Stimulated activated memory B cell treated with anti-CD40 and anti-IgM and Interleukin-4, amounts not matched to agents 10 μg/mL and 1 μg/mL and 100 μg/mL, for 72 hours (primary cell): Measurements from ENCODE around the gene TNIK.

Experiments used
- ATAC-seq: fragments of 150-1000 bp; cut with Tn5 transposase; 2 replicates; pipeline ENCODE4 v1.10.0; 2021
- H3K27ac Mint-ChIP-seq: one replicate; pipeline ENCODE4 v1.8.0; 2022; ENCODE audit warnings: mild to moderate bottlenecking, mixed read lengths
- H3K27me3 Mint-ChIP-seq: one replicate; pipeline ENCODE4 v1.8.0; 2022; ENCODE audit warnings: mixed read lengths
- H3K36me3 Mint-ChIP-seq: one replicate; pipeline ENCODE4 v1.8.0; 2022; ENCODE audit warnings: mixed read lengths
- H3K4me1 Mint-ChIP-seq: one replicate; pipeline ENCODE4 v1.8.0; 2022; ENCODE audit warnings: mixed read lengths
- H3K4me3 Mint-ChIP-seq: one replicate; pipeline ENCODE4 v1.8.0; 2022; ENCODE audit warnings: mild to moderate bottlenecking, moderate library complexity, mixed read lengths
- H3K9me3 Mint-ChIP-seq: one replicate; pipeline ENCODE4 v1.8.0; 2022; ENCODE audit warnings: mixed read lengths

Gene TNIK

GRCh38 chr3:171485338-171485737 is 25.1 kb upstream of the TNIK start:
- no peaks in the 10 kb centered on the region for H3K27me3 Mint-ChIP-seq
- no peaks in the 10 kb centered on the region for H3K9me3 Mint-ChIP-seq
- H3K4me3 Mint-ChIP-seq = no peak overlapping the region
- H3K27ac Mint-ChIP-seq = no peak overlapping the region
- peaks cover 6% of the 10 kb centered on the region for H3K4me1 Mint-ChIP-seq
- ATAC-seq = no peak
- no peaks in the 10 kb centered on the region for H3K36me3 Mint-ChIP-seq

- ATAC-seq = no peak
- H3K4me1 Mint-ChIP-seq = peaks cover 6% of the 10 kb centered on the region
- no peaks in the 10 kb centered on the region for H3K36me3 Mint-ChIP-seq
- no peak overlapping the region for H3K27ac Mint-ChIP-seq
- peaks cover 3% of the 10 kb centered on the region for H3K9me3 Mint-ChIP-seq
- no peak overlapping the region for H3K4me3 Mint-ChIP-seq
- no peaks in the 10 kb centered on the region for H3K27me3 Mint-ChIP-seq
Observed at GRCh38 chr3:171481011-171481410, 20.8 kb upstream of the TNIK start.

GRCh38 chr3:171480526-171480925 is 20.3 kb upstream of the TNIK start:
- H3K27ac Mint-ChIP-seq = no peak overlapping the region
- peaks cover 3% of the 10 kb centered on the region for H3K9me3 Mint-ChIP-seq
- no peaks in the 10 kb centered on the region for H3K27me3 Mint-ChIP-seq
- peaks cover 6% of the 10 kb centered on the region for H3K4me1 Mint-ChIP-seq
- no peaks in the 10 kb centered on the region for H3K36me3 Mint-ChIP-seq
- H3K4me3 Mint-ChIP-seq = no peak overlapping the region
- no peak for ATAC-seq

GRCh38 chr3:171476532-171477102 is 16.4 kb upstream of the TNIK start:
- ATAC-seq = no peak
- H3K36me3 Mint-ChIP-seq = no peaks in the 10 kb centered on the region
- H3K4me1 Mint-ChIP-seq = peaks cover 6% of the 10 kb centered on the region
- H3K27ac Mint-ChIP-seq = no peak overlapping the region
- peaks cover 3% of the 10 kb centered on the region for H3K9me3 Mint-ChIP-seq
- H3K4me3 Mint-ChIP-seq = no peak overlapping the region
- no peaks in the 10 kb centered on the region for H3K27me3 Mint-ChIP-seq

- Mint-ChIP-seq H3K27ac (no peak overlapping the region), H3K27me3 (peaks cover 8% of the 10 kb centered on the region), H3K4me3 (no peak overlapping the region), H3K4me1 (no peaks in the 10 kb centered on the region), H3K9me3 (peaks cover 2% of the 10 kb centered on the region), H3K36me3 (no peaks in the 10 kb centered on the region)
- no peak for ATAC-seq
Observed at GRCh38 chr3:171472552-171472951, 12.3 kb upstream of the TNIK start.

- no peak for ATAC-seq
- Mint-ChIP-seq H3K9me3 (no peaks in the 10 kb centered on the region), H3K4me3 (no peak overlapping the region), H3K4me1 (no peaks in the 10 kb centered on the region), H3K36me3 (no peaks in the 10 kb centered on the region), H3K27me3 (peaks cover 8% of the 10 kb centered on the region), H3K27ac (no peak overlapping the region)
Observed at GRCh38 chr3:171470714-171471227, 10.6 kb upstream of the TNIK start.

GRCh38 chr3:171469376-171469775 is 9.2 kb upstream of the TNIK start:
- ATAC-seq = no peak
- H3K9me3 Mint-ChIP-seq = no peaks in the 10 kb centered on the region
- no peaks in the 10 kb centered on the region for H3K4me1 Mint-ChIP-seq
- H3K27me3 Mint-ChIP-seq = peaks cover 8% of the 10 kb centered on the region
- H3K27ac Mint-ChIP-seq = no peak overlapping the region
- no peaks in the 10 kb centered on the region for H3K36me3 Mint-ChIP-seq
- H3K4me3 Mint-ChIP-seq = no peak overlapping the region

GRCh38 chr3:171468296-171468906 is 8.2 kb upstream of the TNIK start:
- no peaks in the 10 kb centered on the region for H3K36me3 Mint-ChIP-seq
- no peak overlapping the region for H3K4me3 Mint-ChIP-seq
- H3K27me3 Mint-ChIP-seq = peaks cover 8% of the 10 kb centered on the region
- no peak for ATAC-seq
- H3K9me3 Mint-ChIP-seq = no peaks in the 10 kb centered on the region
- H3K27ac Mint-ChIP-seq = no peak overlapping the region
- no peaks in the 10 kb centered on the region for H3K4me1 Mint-ChIP-seq

GRCh38 chr3:171465763-171466162 is 5.6 kb upstream of the TNIK start:
- H3K4me1 Mint-ChIP-seq = peaks cover 9% of the 10 kb centered on the region
- no peak overlapping the region for H3K4me3 Mint-ChIP-seq
- no peak overlapping the region for H3K27ac Mint-ChIP-seq
- no peaks in the 10 kb centered on the region for H3K9me3 Mint-ChIP-seq
- no peaks in the 10 kb centered on the region for H3K36me3 Mint-ChIP-seq
- ATAC-seq = no peak
- H3K27me3 Mint-ChIP-seq = peaks cover 26% of the 10 kb centered on the region

GRCh38 chr3:171464462-171464861 is 4.3 kb upstream of the TNIK start:
- H3K9me3 Mint-ChIP-seq = no peaks in the 10 kb centered on the region

GRCh38 chr3:171462224-171462623 is 2.0 kb upstream of the TNIK start:
- Mint-ChIP-seq H3K4me3 (no peak overlapping the region), H3K27me3 (peaks cover 44% of the 10 kb centered on the region), H3K4me1 (peaks cover 36% of the 10 kb centered on the region), H3K27ac (no peak overlapping the region), H3K9me3 (no peaks in the 10 kb centered on the region), H3K36me3 (no peaks in the 10 kb centered on the region)
- ATAC-seq = no peak

More at GRCh38 chr3:171464462-171464861, 4.3 kb upstream of the TNIK start:
- ATAC-seq = no peak
- Mint-ChIP-seq H3K27me3 (peaks cover 29% of the 10 kb centered on the region), H3K4me1 (peaks cover 16% of the 10 kb centered on the region), H3K4me3 (no peak overlapping the region), H3K36me3 (no peaks in the 10 kb centered on the region), H3K27ac (no peak overlapping the region)

- Mint-ChIP-seq H3K27me3 (peaks cover 44% of the 10 kb centered on the region), H3K9me3 (no peaks in the 10 kb centered on the region), H3K27ac (peak overlapping the region; percentile 74), H3K4me3 (peak overlapping the region; percentile 95), H3K4me1 (peaks cover 36% of the 10 kb centered on the region), H3K36me3 (no peaks in the 10 kb centered on the region)
- no peak for ATAC-seq
Observed at GRCh38 chr3:171461525-171461917, 1.3 kb upstream of the TNIK start.

GRCh38 chr3:171460725-171461524 is 720 bp upstream of the TNIK start:
- Mint-ChIP-seq H3K4me1 (peaks cover 36% of the 10 kb centered on the region), H3K27me3 (peaks cover 44% of the 10 kb centered on the region), H3K27ac (peak overlapping the region; percentile 74), H3K9me3 (no peaks in the 10 kb centered on the region), H3K36me3 (no peaks in the 10 kb centered on the region), H3K4me3 (peak overlapping the region; percentile 95)
- peak; percentile 5 for ATAC-seq

- Mint-ChIP-seq H3K27ac (peak overlapping the region; percentile 45), H3K9me3 (no peaks in the 10 kb centered on the region), H3K4me1 (peaks cover 36% of the 10 kb centered on the region), H3K36me3 (no peaks in the 10 kb centered on the region), H3K27me3 (peaks cover 44% of the 10 kb centered on the region), H3K4me3 (peak overlapping the region; percentile 95)
- ATAC-seq = peak; percentile 49
Observed at GRCh38 chr3:171459137-171459941, 866 bp downstream of the TNIK start.

GRCh38 chr3:171458864-171459136 is 1.4 kb downstream of the TNIK start:
- H3K36me3 Mint-ChIP-seq = no peaks in the 10 kb centered on the region

More at GRCh38 chr3:171458864-171459136, 1.4 kb downstream of the TNIK start:
- peak overlapping the region; percentile 45 for H3K27ac Mint-ChIP-seq
- ATAC-seq = no peak
- H3K4me1 Mint-ChIP-seq = peaks cover 36% of the 10 kb centered on the region
- H3K9me3 Mint-ChIP-seq = no peaks in the 10 kb centered on the region
- H3K4me3 Mint-ChIP-seq = peak overlapping the region; percentile 95
- H3K27me3 Mint-ChIP-seq = peaks cover 44% of the 10 kb centered on the region
